Measurements from ENCODE around the gene CTXN1. TPM values are rescaled to one million over a fixed set of nuclear protein-coding genes. Genes with fewer than 3 reads are reported as not detected.

The CTXN1 gene
- total RNA-seq, 2 donors from 2014 or later = not detected

DNA sequence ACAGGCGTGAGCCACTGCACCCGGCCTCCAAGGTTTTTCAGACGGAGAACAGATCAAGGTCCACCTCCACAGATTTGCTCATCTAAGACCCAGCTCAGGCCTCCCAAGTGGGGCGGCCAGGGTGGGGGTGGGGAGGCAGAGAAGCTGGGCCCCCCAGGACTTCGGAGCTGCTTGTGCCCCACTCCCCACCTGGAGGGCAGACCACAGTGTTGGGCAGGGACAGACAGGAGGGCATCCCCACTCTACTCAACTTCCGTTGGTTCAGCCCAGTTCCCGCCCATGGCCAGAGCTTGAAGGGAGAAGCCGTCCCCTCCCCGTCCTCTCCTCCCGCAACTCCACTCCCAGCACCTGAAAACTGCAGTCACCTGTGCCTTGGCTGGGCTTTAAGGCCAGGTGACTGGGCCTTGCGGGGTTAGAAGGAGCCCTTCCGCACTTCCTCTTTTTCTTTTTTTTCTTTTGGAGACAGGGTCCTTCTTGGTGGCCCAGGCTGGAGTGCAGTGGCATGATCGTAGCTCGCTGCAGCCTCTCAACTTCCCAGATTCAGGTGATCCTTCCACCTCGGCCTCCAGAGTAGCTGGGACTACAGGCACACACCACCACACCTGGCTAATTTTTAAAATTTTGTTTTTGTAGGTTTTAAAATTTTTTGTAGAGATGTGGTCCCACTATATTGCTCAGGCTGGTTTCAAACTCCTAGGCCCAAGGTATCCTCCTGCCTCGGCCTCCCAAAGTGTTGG lies 38.4 kb downstream of the CTXN1 start:
- Mint-ChIP-seq H3K36me3 (ENCODE audit: low read depth) (no peaks in the 10 kb centered on the region), H3K4me1 (peaks cover 3% of the 10 kb centered on the region), H3K4me3 (no peak overlapping the region), H3K27ac (no peak overlapping the region), H3K27me3 (peaks cover 11% of the 10 kb centered on the region)
- ATAC-seq = no peak
- no peak for DNase-seq
- no peaks in the 10 kb centered on the region for H3K9me3 ChIP-seq (ENCODE audit: control insufficient read depth, low read length, poor library complexity, severe bottlenecking)

DNA sequence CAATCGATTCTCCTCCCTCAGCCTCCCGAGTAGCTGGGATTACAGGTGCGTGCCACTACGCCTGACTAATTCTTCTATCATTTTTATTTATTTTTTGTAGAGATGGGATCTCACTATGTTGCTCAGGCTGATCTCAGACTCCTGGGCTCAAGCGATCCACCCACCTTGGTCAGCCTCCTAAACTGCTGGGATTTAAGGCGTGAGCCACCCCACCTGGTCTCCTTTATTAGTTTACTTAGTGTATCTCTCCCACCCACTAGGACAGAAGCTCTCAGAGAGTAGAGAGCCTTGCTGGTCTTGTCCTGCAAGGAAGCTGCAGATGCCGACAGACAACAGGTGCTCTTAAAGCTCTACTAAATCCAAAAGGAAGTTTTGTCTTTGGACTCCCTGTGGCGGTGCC lies 40.1 kb downstream of the CTXN1 start:
- H3K4me3 Mint-ChIP-seq = no peak overlapping the region
- DNase-seq = no peak
- peaks cover 7% of the 10 kb centered on the region for H3K27me3 Mint-ChIP-seq
- no peak for ATAC-seq
- H3K9me3 ChIP-seq (ENCODE audit: control insufficient read depth, low read length, poor library complexity, severe bottlenecking) = no peaks in the 10 kb centered on the region
- H3K36me3 Mint-ChIP-seq (ENCODE audit: low read depth) = no peaks in the 10 kb centered on the region
- peaks cover 3% of the 10 kb centered on the region for H3K4me1 Mint-ChIP-seq
- no peak overlapping the region for H3K27ac Mint-ChIP-seq

DNA sequence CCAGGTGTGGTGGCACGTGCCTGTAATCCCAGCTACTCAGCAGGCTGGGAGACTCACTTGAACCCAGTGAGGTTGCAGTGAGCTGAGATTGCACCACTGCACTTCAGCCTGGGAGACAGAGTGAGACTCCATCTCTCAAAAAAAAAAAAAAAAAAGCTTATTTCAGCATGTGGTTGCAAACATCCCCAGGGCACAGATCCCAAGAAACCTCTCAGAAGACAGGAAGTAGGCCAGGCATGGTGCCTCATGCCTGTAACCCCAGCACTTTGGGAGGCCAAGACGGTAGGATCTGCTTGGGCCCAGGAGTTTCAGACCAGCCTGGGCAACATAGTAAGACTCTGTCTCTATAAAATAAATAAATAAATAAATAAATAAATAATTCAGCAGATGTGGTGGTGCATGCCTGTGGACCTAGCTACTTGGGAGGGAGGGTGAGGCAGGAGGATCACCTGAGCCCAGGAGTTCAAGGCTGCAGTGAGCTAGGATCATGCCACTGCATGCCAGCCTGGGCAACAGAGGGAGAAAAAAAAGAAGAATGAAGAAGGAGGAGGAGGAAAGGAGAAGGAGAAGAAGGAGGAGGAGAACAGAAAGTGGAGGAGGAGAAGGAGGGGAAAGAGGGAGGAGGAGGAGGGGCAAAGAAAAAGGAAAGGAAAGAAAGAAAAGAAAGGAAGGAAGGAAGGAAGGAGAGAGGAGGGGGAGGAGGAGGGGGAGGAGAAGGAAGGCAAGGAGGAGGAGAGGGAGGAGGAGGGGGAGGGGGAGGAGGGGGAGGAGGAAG lies 42.0 kb downstream of the CTXN1 start:
- H3K4me1 Mint-ChIP-seq = peaks cover 3% of the 10 kb centered on the region
- no peak overlapping the region for H3K27ac Mint-ChIP-seq
- DNase-seq = no peak
- H3K4me3 Mint-ChIP-seq = no peak overlapping the region
- ATAC-seq = no peak
- no peaks in the 10 kb centered on the region for H3K9me3 ChIP-seq (ENCODE audit: control insufficient read depth, low read length, poor library complexity, severe bottlenecking)
- H3K27me3 Mint-ChIP-seq = peaks cover 7% of the 10 kb centered on the region
- no peaks in the 10 kb centered on the region for H3K36me3 Mint-ChIP-seq (ENCODE audit: low read depth)

DNA sequence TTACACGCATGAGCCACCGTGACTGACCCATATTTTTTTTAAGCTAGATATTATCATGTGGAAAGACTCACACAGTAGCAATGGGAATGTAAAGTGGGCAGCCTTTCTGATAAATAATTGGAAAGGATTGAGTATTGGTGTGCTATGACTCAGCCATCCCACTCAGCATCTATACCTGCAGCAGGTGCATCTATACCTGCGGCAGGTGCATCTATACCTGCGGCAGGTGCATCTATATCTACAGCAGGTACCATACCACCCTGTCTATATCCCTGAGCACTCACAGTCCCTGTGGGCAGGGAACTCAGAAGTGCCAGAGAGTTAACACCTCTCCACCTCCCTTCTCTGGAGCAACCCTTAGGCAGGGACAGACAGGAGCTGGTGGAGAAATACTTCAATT lies 42.8 kb downstream of the CTXN1 start:
- no peak for ATAC-seq
- H3K9me3 ChIP-seq (ENCODE audit: control insufficient read depth, low read length, poor library complexity, severe bottlenecking) = no peaks in the 10 kb centered on the region
- no peak for DNase-seq

DNA sequence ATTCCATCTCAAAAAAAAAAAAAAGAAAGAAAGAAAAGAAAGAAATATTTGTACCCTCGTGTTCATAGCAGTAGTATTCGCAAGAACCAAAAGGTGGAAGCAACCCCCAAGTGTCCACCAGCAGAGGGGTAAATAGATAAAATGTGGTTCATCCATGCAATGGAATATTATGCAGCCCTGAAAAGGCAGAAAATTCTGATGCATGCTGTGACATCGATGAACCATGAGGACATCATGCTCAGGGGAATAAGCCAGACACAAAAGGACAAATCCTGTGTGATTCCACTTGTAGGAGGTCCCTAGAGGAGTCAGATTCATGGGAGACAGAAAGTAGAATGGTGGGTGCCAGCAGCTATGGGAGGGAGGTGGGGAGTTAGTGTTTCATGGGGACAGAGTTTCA lies 44.0 kb downstream of the CTXN1 start:
- Mint-ChIP-seq H3K27ac (no peak overlapping the region), H3K4me3 (no peak overlapping the region), H3K36me3 (ENCODE audit: low read depth) (no peaks in the 10 kb centered on the region), H3K4me1 (peaks cover 3% of the 10 kb centered on the region), H3K27me3 (no peaks in the 10 kb centered on the region)
- H3K9me3 ChIP-seq (ENCODE audit: control insufficient read depth, low read length, poor library complexity, severe bottlenecking) = no peaks in the 10 kb centered on the region
- ATAC-seq (no peak), DNase-seq (no peak)

More for the DNA sequence above, 42.8 kb downstream of the CTXN1 start:
- Mint-ChIP-seq H3K4me3 (no peak overlapping the region), H3K36me3 (ENCODE audit: low read depth) (no peaks in the 10 kb centered on the region), H3K4me1 (peaks cover 3% of the 10 kb centered on the region), H3K27ac (no peak overlapping the region), H3K27me3 (peaks cover 7% of the 10 kb centered on the region)

DNA sequence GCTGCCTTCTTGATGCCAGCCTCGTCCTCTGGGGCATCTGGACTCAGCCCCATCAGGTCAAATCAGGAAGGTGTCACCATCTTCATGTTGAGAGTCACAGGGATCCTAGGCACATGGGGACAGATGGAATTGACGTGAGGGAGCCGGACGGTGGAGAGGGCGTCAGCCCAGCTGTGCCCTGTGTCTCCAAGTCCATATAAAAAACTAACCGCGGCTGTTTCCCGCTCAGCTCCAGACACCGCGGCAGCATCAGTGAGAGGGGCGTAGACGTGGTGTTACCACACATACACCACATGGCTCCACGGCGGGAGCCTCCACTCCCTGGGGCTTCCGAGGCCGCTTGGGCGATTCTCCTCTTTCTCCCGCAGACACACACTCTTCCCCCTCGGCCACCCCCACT lies 46.1 kb downstream of the CTXN1 start:
- no peaks in the 10 kb centered on the region for H3K9me3 ChIP-seq (ENCODE audit: control insufficient read depth, low read length, poor library complexity, severe bottlenecking)
- ATAC-seq (no peak), DNase-seq (no peak)
- no peak overlapping the region for H3K4me3 Mint-ChIP-seq
- H3K27ac Mint-ChIP-seq = no peak overlapping the region
- H3K36me3 Mint-ChIP-seq (ENCODE audit: low read depth) = no peaks in the 10 kb centered on the region
- peaks cover 5% of the 10 kb centered on the region for H3K4me1 Mint-ChIP-seq
- H3K27me3 Mint-ChIP-seq = peaks cover under 1% of the 10 kb centered on the region

DNA sequence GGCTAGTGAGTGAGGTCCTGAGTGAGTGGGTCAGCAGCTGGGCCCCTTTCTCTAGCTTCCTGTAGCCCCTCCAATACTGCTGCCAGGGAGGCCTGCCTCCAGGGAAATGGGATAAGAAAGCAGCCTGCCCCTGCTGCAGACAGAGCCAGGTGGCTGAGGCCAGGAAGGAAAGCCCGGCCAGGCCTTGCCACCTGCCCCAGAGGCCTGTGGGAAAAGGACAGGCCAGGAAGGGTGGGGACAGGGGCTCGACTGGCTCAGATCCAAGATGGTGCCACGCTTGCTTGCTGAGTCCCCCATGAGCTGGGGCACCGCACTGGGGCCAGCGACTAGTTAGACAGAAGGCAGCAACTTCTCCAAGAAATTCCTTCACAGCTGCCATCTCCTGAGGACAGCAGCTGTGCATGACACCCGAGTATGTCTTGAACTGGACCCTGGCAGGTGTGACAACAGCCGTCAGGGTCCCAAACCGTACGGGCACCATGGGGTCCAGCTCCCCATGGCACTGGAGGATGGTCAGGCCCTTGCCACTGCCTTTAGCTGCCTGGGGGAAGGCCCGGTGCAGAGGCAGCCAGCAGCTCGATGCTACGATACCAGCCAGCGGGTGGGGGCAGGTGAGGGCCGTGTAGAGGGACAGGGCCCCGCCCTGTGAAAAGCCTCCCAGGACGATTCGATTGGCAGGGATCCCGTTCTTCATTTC lies 46.7 kb downstream of the CTXN1 start:
- H3K9me3 ChIP-seq (ENCODE audit: control insufficient read depth, low read length, poor library complexity, severe bottlenecking) = no peaks in the 10 kb centered on the region
- Mint-ChIP-seq H3K4me1 (peaks cover 8% of the 10 kb centered on the region), H3K27ac (no peak overlapping the region), H3K27me3 (peaks cover 5% of the 10 kb centered on the region), H3K4me3 (no peak overlapping the region), H3K36me3 (ENCODE audit: low read depth) (no peaks in the 10 kb centered on the region)
- DNase-seq = no peak
- ATAC-seq = no peak

DNA sequence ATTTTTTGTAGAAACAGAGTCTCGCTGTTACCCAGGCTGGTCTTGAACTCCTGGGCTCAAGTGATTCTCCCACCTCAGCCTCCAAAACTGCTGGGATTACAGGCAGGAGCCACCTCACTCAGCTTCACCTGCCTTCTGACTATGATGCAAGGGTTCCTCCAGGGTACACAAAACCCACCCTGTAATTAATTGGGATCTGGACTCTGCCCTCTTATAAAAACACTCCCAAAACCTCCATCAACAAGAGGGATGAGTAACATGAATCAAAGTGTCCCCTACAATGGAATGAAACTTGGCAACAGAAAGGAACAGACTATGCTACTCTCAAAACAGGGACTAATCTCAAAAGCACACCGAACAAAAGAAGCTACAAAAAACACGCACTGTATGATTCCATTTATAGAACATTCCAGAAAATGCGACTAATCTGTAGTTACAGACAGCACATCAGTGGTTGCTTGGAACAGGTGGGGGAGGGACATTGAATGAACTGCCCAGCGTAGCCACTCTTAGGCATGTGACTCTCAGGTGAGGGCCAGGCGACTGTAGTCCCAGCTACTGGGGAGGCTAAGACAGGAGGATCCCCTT lies 48.6 kb downstream of the CTXN1 start:
- H3K9me3 ChIP-seq (ENCODE audit: control insufficient read depth, low read length, poor library complexity, severe bottlenecking) = no peaks in the 10 kb centered on the region
- no peaks in the 10 kb centered on the region for H3K36me3 Mint-ChIP-seq (ENCODE audit: low read depth)
- H3K4me3 Mint-ChIP-seq = no peak overlapping the region
- ATAC-seq (no peak), DNase-seq (no peak)
- H3K27me3 Mint-ChIP-seq = peaks cover 10% of the 10 kb centered on the region
- peaks cover 6% of the 10 kb centered on the region for H3K4me1 Mint-ChIP-seq
- no peak overlapping the region for H3K27ac Mint-ChIP-seq

DNA sequence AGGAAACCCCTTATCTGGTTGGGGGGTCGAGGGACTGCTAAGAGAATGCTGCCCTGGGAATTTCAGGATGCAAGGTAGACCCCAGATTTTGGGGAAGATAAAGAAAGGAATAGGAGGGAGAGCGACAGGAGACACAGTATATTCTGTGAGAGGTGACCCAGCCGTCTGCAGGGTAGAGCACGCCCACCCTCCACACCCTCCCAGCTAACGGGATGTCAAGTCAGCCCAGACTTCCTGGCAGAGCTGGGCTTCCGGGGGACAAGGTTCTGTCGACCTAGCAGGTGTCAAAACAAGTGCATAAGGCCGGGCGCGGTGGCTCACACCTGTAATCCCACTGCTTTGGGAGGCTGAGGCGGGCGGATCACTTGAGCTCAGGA lies 51.0 kb downstream of the CTXN1 start:
- no peaks in the 10 kb centered on the region for H3K9me3 ChIP-seq (ENCODE audit: control insufficient read depth, low read length, poor library complexity, severe bottlenecking)
- ATAC-seq = no peak
- DNase-seq = no peak
- Mint-ChIP-seq H3K4me1 (peaks cover 24% of the 10 kb centered on the region), H3K27ac (no peak overlapping the region), H3K36me3 (ENCODE audit: low read depth) (no peaks in the 10 kb centered on the region), H3K27me3 (peaks cover 19% of the 10 kb centered on the region), H3K4me3 (no peak overlapping the region)

Other genes with a start within 250 kb of the CTXN1 start
- gene MCEMP1, start 249.0 kb downstream of the CTXN1 start, total RNA-seq = under 1 TPM; 0.52 to 0.68 TPM
- gene TRAPPC5, start 245.3 kb downstream of the CTXN1 start, total RNA-seq = 10 to 100 TPM; 55.5 to 69.8 TPM
- gene FCER2, start 224.0 kb downstream of the CTXN1 start, total RNA-seq = 1 to 10 TPM in 1 of 2 donors, not detected in 1; 7.0 TPM
- not detected for gene CLEC4G, start 194.0 kb downstream of the CTXN1 start, total RNA-seq
- not detected for gene CD209, start 178.6 kb downstream of the CTXN1 start, total RNA-seq
- under 1 TPM in 1 of 2 donors, not detected in 1; 0.17 TPM for gene CLEC4M, start 162.9 kb downstream of the CTXN1 start, total RNA-seq
- 10 to 100 TPM in 1 of 2 donors, 1 to 10 TPM in 1; 9.3 to 10.1 TPM for gene EVI5L, start 95.9 kb downstream of the CTXN1 start, total RNA-seq
- under 1 TPM; 0.37 to 0.63 TPM for gene PRR36, start 51.7 kb downstream of the CTXN1 start, total RNA-seq
- not detected for gene LRRC8E, start 37.6 kb downstream of the CTXN1 start, total RNA-seq
- gene MAP2K7, start 22.3 kb downstream of the CTXN1 start, total RNA-seq = 100 to 1,000 TPM; 104 to 107 TPM
- gene TGFBR3L, start 11.3 kb downstream of the CTXN1 start, total RNA-seq = 1 to 10 TPM; 1.4 to 1.7 TPM
- 10 to 100 TPM; 12.6 to 16.0 TPM for gene SNAPC2, start 5.8 kb downstream of the CTXN1 start, total RNA-seq
- gene TIMM44, start 17.5 kb upstream of the CTXN1 start, total RNA-seq = 10 to 100 TPM; 89.5 to 93.1 TPM
- 10 to 100 TPM; 37.5 to 40.7 TPM for gene ELAVL1, start 79.5 kb upstream of the CTXN1 start, total RNA-seq
- gene CCL25, start 126.6 kb upstream of the CTXN1 start, total RNA-seq = not detected
- gene FBN3, start 223.5 kb upstream of the CTXN1 start, total RNA-seq = not detected

Measured in T-helper 17 cell (primary cell).